Left ventricle myocardium inferior (tissue), 1 donor: ENCODE data around the gene TRIM17. TPM values are rescaled to one million over a fixed set of nuclear protein-coding genes. Genes with fewer than 3 reads are reported as not detected.

Experiments used
- DNase-seq: peaks from one replicate; pipeline ENCODE4 v3.0.0-alpha.2; 2020
- H3K27ac ChIP-seq: fragments of 200-600 bp; replicated peaks from 2 replicates; pipeline ENCODE4 v1.8.0; 2021
- H3K27me3 ChIP-seq: fragments of 200-600 bp; 2 replicates; pipeline ENCODE4 v1.8.0; 2021; ENCODE audit warnings: low read depth
- H3K36me3 ChIP-seq: fragments of 200-600 bp; 2 replicates; pipeline ENCODE4 v1.8.0; 2021
- H3K4me1 ChIP-seq: fragments of 200-600 bp; 2 replicates; pipeline ENCODE4 v1.8.0; 2021
- H3K4me3 ChIP-seq: fragments of 200-600 bp; 2 replicates; pipeline ENCODE4 v1.8.0; 2021; ENCODE audit warnings: mild to moderate bottlenecking, moderate library complexity
- H3K9me3 ChIP-seq: fragments of 200-600 bp; replicated peaks from 2 replicates; pipeline ENCODE4 v1.8.0; 2021
- intact Hi-C: fragments of 100-400 bp; cut with micrococcal nuclease; formaldehyde crosslinking; loops from one replicate; pipeline ENCODE4 v1.11.0; 2022
- total RNA-seq: library from RNA; stranded (reverse); fragmentation: NEBNext Ultra II Directional; extraction: Animal tissue kit (Norgen Biotek cat#: 25700); gene quantifications from one replicate; pipeline ENCODE4 v1.2.1, GENCODE V29; 2021
- TF ChIP-seq, protein P1 (sequence below): fragments of 200-600 bp; IDR thresholded peaks from 2 replicates; pipeline ENCODE4 v1.8.0; 2021; ENCODE audit warnings: antibody characterized with exemption, mild to moderate bottlenecking, borderline replicate concordance
- donor health status: DM: no; HTN: yes; CAD: no; lungs with severe emphysema.

Gene TRIM17
- total RNA-seq, 1 donor from 2014 or later = 0.36 TPM

DNA sequence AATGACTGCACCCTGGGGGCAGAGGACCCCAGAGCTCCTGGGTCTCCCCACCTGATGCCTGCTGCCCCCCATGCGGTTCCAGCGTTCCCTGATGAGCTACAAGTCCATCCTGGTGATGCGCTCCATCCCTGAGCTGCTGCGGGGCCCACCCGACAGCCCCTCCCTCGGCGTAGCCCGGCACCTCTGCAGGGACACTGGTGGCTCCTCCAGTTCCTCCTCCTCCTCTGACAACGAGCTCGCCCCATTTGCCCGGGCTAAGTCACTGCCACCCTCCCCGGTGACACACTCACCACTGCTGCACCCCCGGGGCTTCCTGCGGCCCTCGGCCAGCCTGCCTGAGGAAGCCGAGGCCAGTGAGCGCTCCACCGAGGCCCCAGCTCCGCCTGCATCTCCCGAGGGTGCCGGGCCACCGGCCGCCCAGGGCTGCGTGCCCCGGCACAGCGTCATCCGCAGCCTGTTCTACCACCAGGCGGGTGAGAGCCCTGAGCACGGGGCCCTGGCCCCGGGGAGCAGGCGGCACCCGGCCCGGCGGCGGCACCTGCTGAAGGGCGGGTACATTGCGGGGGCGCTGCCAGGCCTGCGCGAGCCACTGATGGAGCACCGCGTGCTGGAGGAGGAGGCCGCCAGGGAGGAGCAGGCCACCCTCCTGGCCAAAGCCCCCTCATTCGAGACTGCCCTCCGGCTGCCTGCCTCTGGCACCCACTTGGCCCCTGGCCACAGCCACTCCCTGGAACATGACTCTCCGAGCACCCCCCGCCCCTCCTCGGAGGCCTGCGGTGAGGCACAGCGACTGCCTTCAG lies 45.5 kb downstream of the TRIM17 start:
- DNase-seq = peak; percentile 82
- Histone ChIP-seq H3K27me3 (peaks cover 31% of the 10 kb centered on the region), H3K27ac (peak overlapping the region; percentile 95), H3K9me3 (no peaks in the 10 kb centered on the region), H3K4me1 (peaks cover 76% of the 10 kb centered on the region), H3K36me3 (peaks cover 11% of the 10 kb centered on the region), H3K4me3 (peak overlapping the region; percentile 67)
- TF ChIP-seq, protein P1, sequence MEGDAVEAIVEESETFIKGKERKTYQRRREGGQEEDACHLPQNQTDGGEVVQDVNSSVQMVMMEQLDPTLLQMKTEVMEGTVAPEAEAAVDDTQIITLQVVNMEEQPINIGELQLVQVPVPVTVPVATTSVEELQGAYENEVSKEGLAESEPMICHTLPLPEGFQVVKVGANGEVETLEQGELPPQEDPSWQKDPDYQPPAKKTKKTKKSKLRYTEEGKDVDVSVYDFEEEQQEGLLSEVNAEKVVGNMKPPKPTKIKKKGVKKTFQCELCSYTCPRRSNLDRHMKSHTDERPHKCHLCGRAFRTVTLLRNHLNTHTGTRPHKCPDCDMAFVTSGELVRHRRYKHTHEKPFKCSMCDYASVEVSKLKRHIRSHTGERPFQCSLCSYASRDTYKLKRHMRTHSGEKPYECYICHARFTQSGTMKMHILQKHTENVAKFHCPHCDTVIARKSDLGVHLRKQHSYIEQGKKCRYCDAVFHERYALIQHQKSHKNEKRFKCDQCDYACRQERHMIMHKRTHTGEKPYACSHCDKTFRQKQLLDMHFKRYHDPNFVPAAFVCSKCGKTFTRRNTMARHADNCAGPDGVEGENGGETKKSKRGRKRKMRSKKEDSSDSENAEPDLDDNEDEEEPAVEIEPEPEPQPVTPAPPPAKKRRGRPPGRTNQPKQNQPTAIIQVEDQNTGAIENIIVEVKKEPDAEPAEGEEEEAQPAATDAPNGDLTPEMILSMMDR = no peak
- intact Hi-C loops = no loop called here

DNA sequence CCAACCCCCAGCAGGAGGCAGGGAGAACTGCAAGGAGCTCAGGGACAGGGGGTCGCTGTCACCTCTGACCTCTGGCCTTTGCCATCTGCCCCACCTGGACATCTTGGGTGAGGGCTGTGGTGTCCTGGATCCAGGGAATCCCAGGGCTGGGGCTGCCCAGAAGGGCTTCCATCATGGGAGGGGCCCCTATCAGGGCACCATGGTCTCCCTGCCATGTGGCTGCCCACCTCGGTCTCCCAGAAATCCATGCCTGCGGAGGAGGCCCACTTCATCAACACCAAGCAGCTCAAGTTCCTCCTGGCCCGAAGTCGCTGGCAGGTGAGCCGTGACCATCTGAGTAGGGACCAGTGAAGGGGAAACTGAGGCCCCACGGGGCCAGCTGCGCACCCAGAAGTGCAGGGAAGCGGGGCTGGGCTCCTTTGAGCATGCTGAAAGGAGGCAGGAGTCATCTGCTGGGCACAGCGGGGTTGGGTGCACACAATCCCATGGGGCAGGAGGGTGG lies 46.2 kb downstream of the TRIM17 start:
- peaks cover 32% of the 10 kb centered on the region for H3K27me3 ChIP-seq
- H3K27ac ChIP-seq = peak overlapping the region; percentile 95
- no peak for DNase-seq
- H3K9me3 ChIP-seq = no peaks in the 10 kb centered on the region
- TF ChIP-seq, protein P1 = no peak
- peaks cover 4% of the 10 kb centered on the region for H3K36me3 ChIP-seq
- intact Hi-C loops = no loop called here
- peak overlapping the region; percentile 67 for H3K4me3 ChIP-seq
- peaks cover 76% of the 10 kb centered on the region for H3K4me1 ChIP-seq

DNA sequence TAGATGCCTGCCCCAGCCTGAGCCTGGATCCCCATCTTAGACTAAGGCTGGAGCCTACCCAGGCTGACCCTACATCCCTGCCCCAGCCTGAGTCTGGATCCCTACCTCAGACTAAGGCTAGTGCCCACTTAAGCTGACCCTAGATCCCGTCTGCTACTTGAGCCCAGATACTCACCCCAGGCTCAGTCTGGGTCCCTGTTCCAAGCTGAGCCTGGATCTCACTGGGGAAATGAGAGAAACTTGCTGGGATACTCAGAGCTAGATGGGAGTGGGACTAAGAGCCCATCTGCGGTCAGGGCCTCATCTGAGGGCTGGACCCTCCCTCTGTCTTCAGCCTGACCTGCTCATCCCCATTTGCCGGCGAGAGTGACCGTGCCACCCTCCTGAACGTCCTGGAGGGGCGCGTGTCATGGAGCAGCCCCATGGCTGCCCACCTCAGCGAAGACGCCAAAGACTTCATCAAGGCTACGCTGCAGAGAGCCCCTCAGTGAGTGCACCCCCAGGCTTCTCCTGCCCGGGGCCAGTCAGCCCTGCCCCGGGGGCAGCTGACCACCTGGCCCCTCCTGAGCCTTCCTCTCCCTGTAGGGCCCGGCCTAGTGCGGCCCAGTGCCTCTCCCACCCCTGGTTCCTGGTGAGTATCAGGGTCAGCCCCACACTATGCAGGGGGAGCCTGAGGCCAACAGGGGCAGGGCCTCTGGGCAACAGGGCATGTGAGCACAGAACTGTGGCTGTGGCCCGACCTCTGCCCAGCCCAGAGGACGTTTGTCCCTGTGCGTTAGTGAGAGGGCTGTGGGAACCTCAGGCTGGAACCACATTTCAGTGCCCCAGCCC lies 46.8 kb downstream of the TRIM17 start:
- intact Hi-C loops = no loop called here
- Histone ChIP-seq H3K4me1 (peaks cover 76% of the 10 kb centered on the region), H3K27ac (peak overlapping the region; percentile 95), H3K9me3 (no peaks in the 10 kb centered on the region), H3K27me3 (peaks cover 32% of the 10 kb centered on the region), H3K4me3 (peak overlapping the region; percentile 67), H3K36me3 (peaks cover under 1% of the 10 kb centered on the region)
- DNase-seq = no peak
- TF ChIP-seq, protein P1 = no peak

DNA sequence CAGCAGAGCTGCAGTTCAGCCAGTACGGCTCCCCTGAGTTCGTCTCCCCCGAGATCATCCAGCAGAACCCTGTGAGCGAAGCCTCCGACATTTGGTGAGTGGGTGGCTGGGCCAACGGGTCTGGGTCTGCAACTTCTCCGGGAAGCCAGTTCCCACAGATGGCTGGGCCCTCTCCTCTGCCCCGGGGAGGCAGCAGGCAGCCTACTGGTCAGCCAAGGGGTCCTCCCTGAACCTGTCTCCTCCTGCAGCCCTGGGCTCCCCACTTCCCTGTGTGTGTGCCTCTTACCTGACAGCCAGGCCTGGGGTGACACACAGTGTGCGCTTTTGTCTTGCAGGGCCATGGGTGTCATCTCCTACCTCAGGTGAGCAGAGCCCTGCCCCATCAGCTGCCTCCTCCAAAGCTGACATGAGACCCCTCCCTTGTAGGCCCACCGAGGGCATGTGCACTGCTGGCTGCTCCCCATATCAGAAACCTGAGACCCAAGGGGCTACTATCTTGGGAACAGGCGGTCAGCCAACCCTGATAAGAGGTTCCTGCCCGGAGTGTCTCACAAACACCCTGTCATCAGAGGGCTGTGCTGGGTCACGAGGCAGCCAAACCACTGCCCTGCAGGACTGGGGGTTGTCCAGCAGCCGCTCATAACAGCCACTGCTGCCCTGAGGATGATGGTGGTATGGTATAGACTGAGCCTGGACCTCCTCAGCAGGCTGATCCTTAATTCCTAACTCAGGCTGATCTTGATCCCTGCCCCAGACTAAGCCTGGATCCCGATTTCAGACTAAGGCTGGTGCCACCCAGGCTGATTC lies 47.7 kb downstream of the TRIM17 start:
- Histone ChIP-seq H3K36me3 (peaks cover 7% of the 10 kb centered on the region), H3K4me1 (peaks cover 75% of the 10 kb centered on the region), H3K27ac (peak overlapping the region; percentile 95), H3K9me3 (no peaks in the 10 kb centered on the region), H3K27me3 (peaks cover 32% of the 10 kb centered on the region), H3K4me3 (peak overlapping the region; percentile 67)
- TF ChIP-seq, protein P1 = no peak
- intact Hi-C loops = no loop called here
- DNase-seq = peak; percentile 84
